LNCAP (cell line): ENCODE data around the gene MED26.

ENCODE experiments used
- TF ChIP-seq, protein P1 (sequence below): fragments of 450-650 bp; IDR thresholded peaks from 2 replicates; pipeline ENCODE4 v1.5.1; 2017; ENCODE audit warnings: mild to moderate bottlenecking

MED26 gene

DNA sequence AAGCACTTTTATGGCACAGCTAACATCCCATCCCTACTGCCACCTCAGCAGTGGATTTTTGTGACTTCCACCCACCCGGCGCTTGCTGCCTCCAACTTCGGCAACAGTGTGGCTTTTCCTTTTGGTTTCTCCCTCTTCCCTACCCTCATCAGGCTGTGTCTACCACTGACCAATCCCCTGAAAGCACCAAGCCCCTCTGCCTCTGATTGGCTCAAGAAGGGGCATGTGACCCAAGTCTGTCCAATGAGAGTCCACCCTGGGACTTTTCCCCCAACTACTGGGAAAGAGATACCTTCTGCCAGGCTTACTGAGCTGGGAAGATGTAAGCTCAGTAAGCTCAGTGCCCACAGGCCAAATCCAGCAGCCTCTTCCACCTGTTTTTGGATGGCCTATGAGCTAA lies 26.1 kb upstream of the MED26 start:
- TF ChIP-seq, protein P1, sequence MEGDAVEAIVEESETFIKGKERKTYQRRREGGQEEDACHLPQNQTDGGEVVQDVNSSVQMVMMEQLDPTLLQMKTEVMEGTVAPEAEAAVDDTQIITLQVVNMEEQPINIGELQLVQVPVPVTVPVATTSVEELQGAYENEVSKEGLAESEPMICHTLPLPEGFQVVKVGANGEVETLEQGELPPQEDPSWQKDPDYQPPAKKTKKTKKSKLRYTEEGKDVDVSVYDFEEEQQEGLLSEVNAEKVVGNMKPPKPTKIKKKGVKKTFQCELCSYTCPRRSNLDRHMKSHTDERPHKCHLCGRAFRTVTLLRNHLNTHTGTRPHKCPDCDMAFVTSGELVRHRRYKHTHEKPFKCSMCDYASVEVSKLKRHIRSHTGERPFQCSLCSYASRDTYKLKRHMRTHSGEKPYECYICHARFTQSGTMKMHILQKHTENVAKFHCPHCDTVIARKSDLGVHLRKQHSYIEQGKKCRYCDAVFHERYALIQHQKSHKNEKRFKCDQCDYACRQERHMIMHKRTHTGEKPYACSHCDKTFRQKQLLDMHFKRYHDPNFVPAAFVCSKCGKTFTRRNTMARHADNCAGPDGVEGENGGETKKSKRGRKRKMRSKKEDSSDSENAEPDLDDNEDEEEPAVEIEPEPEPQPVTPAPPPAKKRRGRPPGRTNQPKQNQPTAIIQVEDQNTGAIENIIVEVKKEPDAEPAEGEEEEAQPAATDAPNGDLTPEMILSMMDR: no peak

GRCh38 chr19:16652854-16653253 lies 24.9 kb upstream of the MED26 start:
- TF ChIP-seq, protein P1: no peak

- TF ChIP-seq, protein P1: no peak
Measured at GRCh38 chr19:16650821-16651220, 22.8 kb upstream of the MED26 start.

- TF ChIP-seq, protein P1: no peak
Measured at GRCh38 chr19:16649734-16650133, 21.7 kb upstream of the MED26 start.

- TF ChIP-seq, protein P1: no peak
Measured at GRCh38 chr19:16645140-16645539, 17.1 kb upstream of the MED26 start.

- TF ChIP-seq, protein P1: no peak
Measured at GRCh38 chr19:16641695-16642094, 13.7 kb upstream of the MED26 start.

- TF ChIP-seq, protein P1: no peak
Measured at GRCh38 chr19:16640951-16641350, 12.9 kb upstream of the MED26 start.

DNA sequence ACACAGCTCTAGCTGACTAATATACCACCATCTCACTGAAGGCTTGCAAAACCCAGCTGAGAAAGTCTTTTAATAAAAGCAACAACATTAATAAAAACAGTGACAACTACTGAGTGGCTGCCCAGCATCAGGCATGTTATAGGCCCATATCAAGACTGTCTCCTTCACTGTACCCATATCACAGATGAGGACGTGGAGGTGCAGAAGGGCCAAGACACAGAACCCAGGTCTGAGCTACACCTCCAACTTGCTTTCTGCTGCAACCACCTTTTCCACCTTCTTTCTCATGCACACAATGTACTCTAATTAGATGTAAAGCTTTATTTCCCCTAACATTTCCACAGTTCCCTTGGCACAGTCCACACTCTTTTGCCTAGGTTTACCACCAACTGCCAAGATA lies 10.7 kb upstream of the MED26 start:
- TF ChIP-seq, protein P1: no peak
